ENCODE measurements around the gene CKLF.
"Not testable (repeated sequence)": the region's sequence is repeated elsewhere in the genome, so short reads cannot be mapped to it uniquely, and the experiment has no call there.

Gene CKLF

GRCh38 chr16:66544016-66544757 is 8.2 kb upstream of the CKLF start:
- DNase-seq = peak; percentile 35 to 42

GRCh38 chr16:66547101-66547989 is 5.0 kb upstream of the CKLF start:
- no peak for DNase-seq

- DNase-seq = no peak
Measured at GRCh38 chr16:66548068-66548467, 4.3 kb upstream of the CKLF start.

- DNase-seq = no peak
Measured at GRCh38 chr16:66548868-66549267, 3.5 kb upstream of the CKLF start.

GRCh38 chr16:66549284-66550131 is 2.9 kb upstream of the CKLF start, which contains the start of gene TK2:
Gene TK2 (minus strand): TSS chr16:66550122. CDS start chr16:66550061, 61 bp downstream.
- DNase-seq = peak; percentile 54 to 56

GRCh38 chr16:66551348-66551759 is 1.0 kb upstream of the CKLF start:
- peak; percentile 49 to 56 for DNase-seq

- no peak for DNase-seq
Measured at GRCh38 chr16:66551788-66552285, 539 bp upstream of the CKLF start.

- DNase-seq = no peak
Measured at GRCh38 chr16:66553223-66553622, 847 bp downstream of the CKLF start.

GRCh38 chr16:66554021-66554420 is 1.6 kb downstream of the CKLF start:
- no peak for DNase-seq

- no peak for DNase-seq
Measured at GRCh38 chr16:66554495-66554894, 2.1 kb downstream of the CKLF start.

GRCh38 chr16:66560107-66560506 is 7.7 kb downstream of the CKLF start:
- no peak for DNase-seq

GRCh38 chr16:66561381-66562080 is 9.2 kb downstream of the CKLF start:
- DNase-seq = no peak

- DNase-seq = no peak
Measured at GRCh38 chr16:66562409-66562808, 10.0 kb downstream of the CKLF start.

GRCh38 chr16:66562986-66563385 is 10.6 kb downstream of the CKLF start:
- DNase-seq = no peak

GRCh38 chr16:66563574-66564334 is 11.4 kb downstream of the CKLF start:
- DNase-seq = no peak

GRCh38 chr16:66566051-66566901 is 13.9 kb downstream of the CKLF start, which contains the start of gene CMTM1:
Gene CMTM1 (plus strand): TSS chr16:66566439. CDS start chr16:66566514, 75 bp downstream.
- no peak for DNase-seq

GRCh38 chr16:66567270-66567669 is 14.9 kb downstream of the CKLF start:
- DNase-seq = not testable (repeated sequence)

GRCh38 chr16:66568355-66568754 is 16.0 kb downstream of the CKLF start:
- DNase-seq = no peak

GRCh38 chr16:66569131-66569530 is 16.8 kb downstream of the CKLF start:
- DNase-seq = no peak

GRCh38 chr16:66569827-66570405 is 17.5 kb downstream of the CKLF start:
- peak; percentile 58 to 73 for DNase-seq

Measured in inflammatory macrophage treated with lipopolysaccharide for 1 hour (primary cell).